AG09319 (cell line): Measurements from ENCODE around the gene ACACA.

Experiments used
- DNase-seq: peaks from one replicate; pipeline ENCODE4 v3.0.0-alpha.2; 2010; ENCODE audit warnings: low read depth; ENCODE audit errors: extremely low read depth
- TF ChIP-seq, protein P1 (sequence below): IDR thresholded peaks from 2 replicates; pipeline ENCODE4 v1.5.1; 2011; ENCODE audit warnings: low read depth, mild to moderate bottlenecking, inconsistent platforms, low read length, moderate library complexity

ACACA gene

DNA sequence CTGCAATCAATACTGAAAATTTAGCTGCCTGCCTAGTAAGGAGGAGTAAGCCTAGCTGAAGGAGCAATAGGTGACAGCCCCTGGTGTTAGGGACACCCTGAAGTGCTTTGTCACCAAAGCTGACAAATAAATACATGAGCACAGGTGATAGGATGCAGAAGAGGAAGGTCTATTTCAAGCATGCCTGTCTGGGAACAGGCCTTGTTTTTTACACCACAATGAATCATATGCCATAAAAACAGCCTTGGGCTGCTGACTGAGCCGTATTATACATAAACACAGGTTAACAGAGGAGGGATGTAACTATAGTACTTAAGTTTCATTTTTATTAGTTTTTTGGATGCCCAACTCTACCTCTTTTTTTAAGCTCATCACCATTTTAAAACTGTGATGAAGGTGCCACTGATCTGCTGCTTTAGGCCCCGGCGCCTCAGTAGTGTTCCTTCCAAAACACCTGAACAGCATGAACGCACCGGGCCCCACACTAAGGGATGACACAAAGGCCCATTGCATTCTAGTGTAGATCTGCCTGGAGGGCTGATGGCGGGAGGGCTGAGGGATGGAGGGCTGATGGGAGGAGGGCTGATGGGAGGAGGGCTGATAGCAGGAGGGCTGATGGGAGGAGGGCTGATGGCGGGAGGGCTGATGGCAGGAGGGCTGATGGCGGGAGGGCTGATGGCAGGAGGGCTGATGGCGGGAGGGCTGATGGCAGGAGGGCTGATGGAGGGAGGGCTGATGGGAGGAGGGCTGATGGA, 307.5 kb downstream of the ACACA start:
- no peak for DNase-seq
- TF ChIP-seq, protein P1, sequence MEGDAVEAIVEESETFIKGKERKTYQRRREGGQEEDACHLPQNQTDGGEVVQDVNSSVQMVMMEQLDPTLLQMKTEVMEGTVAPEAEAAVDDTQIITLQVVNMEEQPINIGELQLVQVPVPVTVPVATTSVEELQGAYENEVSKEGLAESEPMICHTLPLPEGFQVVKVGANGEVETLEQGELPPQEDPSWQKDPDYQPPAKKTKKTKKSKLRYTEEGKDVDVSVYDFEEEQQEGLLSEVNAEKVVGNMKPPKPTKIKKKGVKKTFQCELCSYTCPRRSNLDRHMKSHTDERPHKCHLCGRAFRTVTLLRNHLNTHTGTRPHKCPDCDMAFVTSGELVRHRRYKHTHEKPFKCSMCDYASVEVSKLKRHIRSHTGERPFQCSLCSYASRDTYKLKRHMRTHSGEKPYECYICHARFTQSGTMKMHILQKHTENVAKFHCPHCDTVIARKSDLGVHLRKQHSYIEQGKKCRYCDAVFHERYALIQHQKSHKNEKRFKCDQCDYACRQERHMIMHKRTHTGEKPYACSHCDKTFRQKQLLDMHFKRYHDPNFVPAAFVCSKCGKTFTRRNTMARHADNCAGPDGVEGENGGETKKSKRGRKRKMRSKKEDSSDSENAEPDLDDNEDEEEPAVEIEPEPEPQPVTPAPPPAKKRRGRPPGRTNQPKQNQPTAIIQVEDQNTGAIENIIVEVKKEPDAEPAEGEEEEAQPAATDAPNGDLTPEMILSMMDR, result no peak

DNA sequence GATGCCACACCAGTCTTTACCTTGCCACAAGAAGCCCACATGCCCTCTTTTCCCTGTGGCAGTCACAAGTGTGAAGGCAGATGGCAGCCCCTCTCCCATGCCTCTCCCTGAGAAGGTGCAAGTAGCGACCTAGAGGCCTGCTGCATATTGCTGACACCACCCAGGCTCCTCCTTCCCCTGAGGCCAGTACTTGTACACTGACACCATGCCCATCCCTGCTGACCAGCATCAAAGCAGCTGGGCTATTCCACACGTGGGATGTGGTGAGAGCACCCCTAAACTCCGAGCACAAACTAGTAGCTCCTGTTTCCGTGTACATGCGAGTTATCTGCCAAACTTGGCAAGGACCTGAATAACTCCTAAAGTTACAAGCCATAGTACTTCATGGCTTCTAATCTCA, 308.5 kb downstream of the ACACA start:
- TF ChIP-seq, protein P1, result no peak
- no peak for DNase-seq

DNA sequence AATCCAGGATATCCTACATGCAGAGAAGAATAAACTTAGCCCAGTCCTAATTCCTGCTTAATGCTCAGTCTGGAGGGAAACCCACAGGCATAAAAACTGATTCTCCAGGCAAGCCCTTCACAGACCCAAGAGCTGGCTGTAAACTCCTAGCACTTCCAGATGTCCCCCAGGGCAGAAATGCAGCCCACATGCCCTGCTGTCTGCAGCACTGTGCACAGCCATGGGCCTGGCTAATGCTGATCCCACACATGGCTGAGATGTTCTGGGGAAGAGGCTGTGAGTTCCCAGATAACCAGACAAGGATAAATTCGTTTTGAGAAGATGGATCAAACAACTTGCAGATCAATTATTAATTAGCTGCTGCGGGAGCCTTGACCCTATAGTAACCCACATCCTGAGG, 309.5 kb downstream of the ACACA start:
- no peak for DNase-seq
- TF ChIP-seq, protein P1, result no peak

DNA sequence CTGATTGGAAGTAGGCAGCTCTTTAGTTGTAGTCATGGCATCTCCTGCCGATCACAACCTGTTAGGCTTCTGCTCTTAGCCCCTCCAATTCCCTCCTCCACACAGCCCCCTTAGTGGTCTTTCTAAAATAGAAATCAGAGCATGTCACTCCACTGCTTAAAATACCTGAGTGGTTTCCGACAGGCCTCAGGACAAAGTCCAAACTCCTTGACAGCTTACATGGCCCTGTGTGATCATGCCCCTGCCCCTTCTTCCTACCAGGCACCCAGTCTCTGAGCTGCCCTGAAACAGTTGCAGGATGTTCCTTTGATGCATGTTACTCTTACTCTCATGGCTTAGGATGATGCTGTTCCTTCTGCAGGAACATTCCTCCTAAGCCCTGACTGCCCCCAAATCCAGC, 310.6 kb downstream of the ACACA start:
- no peak for DNase-seq
- TF ChIP-seq, protein P1, result no peak

DNA sequence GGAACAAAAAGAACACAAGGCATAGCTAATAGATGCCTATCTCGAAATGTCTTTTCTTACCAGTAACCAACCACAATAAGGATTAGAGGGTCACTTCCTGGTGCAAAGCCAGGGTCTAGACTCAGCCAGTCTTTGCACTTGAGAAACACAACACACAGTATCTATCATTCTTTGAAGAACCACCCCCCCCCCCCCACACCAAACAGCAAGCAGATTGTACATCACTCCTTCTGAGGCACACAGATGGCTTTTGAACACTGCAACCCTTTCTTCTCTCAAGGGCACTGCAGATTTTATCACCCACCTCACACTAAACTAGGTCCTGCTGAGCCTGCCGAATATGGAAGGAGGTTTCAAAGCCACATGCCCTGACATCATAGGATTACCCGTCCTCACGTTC, 312.2 kb downstream of the ACACA start:
- TF ChIP-seq, protein P1, result no peak

DNA sequence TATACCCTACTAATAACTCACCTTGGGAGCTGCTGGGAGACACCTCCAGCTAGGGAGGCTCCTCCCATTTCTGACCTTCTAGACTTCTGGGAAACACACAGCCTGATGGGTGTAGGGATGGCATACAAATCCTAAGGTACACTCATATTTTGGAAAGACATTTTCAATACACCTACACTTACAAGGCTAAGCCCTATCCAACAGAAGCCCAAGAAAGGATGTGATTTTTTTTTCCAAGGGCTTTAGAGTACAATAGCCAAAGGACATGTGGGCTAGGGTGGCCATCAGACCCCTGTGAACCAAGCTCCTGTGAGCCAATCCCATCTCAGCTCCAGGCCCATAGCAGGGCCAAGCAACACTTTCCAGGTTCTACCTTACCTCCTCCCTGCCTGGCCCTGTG, 313.9 kb downstream of the ACACA start:
- no peak for DNase-seq
- TF ChIP-seq, protein P1, result no peak

More for the DNA sequence above, 312.2 kb downstream of the ACACA start:
- DNase-seq, result no peak

DNA sequence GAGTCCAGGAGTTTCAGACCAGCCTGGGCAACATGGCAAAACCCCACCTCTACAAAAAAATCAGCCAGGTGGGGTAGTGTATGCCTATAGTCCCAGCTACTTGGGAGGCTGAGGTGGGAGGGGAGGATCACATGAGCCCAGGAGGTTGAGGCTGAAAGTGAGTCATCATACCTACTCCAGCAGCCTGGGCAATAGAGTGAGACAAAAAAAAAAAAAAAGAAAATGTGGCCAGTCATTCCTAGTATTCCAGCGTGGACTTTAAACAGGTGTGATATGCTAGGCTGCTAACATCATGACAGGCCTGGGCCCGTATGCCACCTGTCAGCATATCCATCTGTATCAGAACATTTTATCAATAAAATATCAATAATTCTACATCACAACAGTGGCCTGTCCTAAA, 314.6 kb downstream of the ACACA start:
- TF ChIP-seq, protein P1, result no peak

More for the DNA sequence above, 314.6 kb downstream of the ACACA start:
- DNase-seq, result no peak
